K562 (cell line): ENCODE measurements around the gene CHST8. TPM values are rescaled to one million over a fixed set of nuclear protein-coding genes. Genes with fewer than 3 reads are reported as not detected.

Experiments used
- ATAC-seq: fragments of 200-7000 bp; cut with Tn5 transposase; 3 replicates; pipeline ENCODE4 v1.9.1; 2020; ENCODE audit warnings: moderate library complexity
- BruUV-seq: library from RNA; stranded (reverse); fragments of 400-500 nt; replicated peaks from 2 replicates; lab custom pipeline; 2021; lab: Mats Ljungman, UMichigan
- CTCF ChIA-PET: fragments of 300-600 bp; formaldehyde crosslinking; extraction: SDS; loops from one replicate; lab custom pipeline; 2021; ENCODE audit warnings: low intra/inter-chr PET ratio; lab: Yijun Ruan, JAX
- POLR2A ChIA-PET: fragments of 300-600, 350-650 bp; sonication (Branson Sonifier 250); formaldehyde crosslinking; extraction: SDS; loops from one replicate; lab custom pipeline; 2021; ENCODE audit warnings: antibody characterized with exemption, inconsistent platforms; lab: Yijun Ruan, JAX
- DNase-seq, 4 experiments: peaks; one replicate each; pipeline versions ENCODE4 v3.0.0 to v3.0.0-alpha.2; 2011 to 2018; ENCODE audit warnings: low spot score in 3 of 4, mixed read lengths in 3 of 4; ENCODE audit errors: extremely low read depth in 1 of 4
- FAIRE-seq: peaks from 2 replicates; lab custom pipeline; 2011; peaks lifted over from hg19 to GRCh38; lab: Jason Lieb, UNC
- H2AFZ ChIP-seq: 2 replicates; pipeline ENCODE4 v1.6.0; 2011; ENCODE audit warnings: low read depth, low read length, control low read depth, inconsistent platforms
- H3K27ac ChIP-seq: fragments of 200-600 bp; 3 replicates; pipeline ENCODE4 v1.8.0; 2011; ENCODE audit warnings: low read depth, mild to moderate bottlenecking, control low read depth, inconsistent platforms, low read length, moderate library complexity, mixed read lengths; ENCODE audit errors: extremely low read depth
- H3K27me3 ChIP-seq, 2 experiments: fragments of 300-600 bp in 1 of 2; 2 replicates in 1 of 2; 3 replicates in 1 of 2; pipeline versions ENCODE4 v1.6.0 to v1.8.0; 2011; ENCODE audit warnings: inconsistent platforms in 2 of 2, low read length in 2 of 2, mild to moderate bottlenecking in 1 of 2, mixed read lengths in 1 of 2, moderate library complexity in 1 of 2; ENCODE audit not compliant: control insufficient read depth in 2 of 2, insufficient read depth in 2 of 2
- H3K36me3 ChIP-seq: fragments of 300-600 bp; 3 replicates; pipeline ENCODE4 v1.8.0; 2011; ENCODE audit warnings: mild to moderate bottlenecking, low read length, inconsistent platforms; ENCODE audit not compliant: control insufficient read depth, insufficient read depth
- H3K4me1 ChIP-seq, 2 experiments: fragments of 200-600 bp in 1 of 2; replicated peaks in 1 of 2; 2 replicates in 1 of 2; 3 replicates in 1 of 2; pipeline versions ENCODE4 v1.5.1 to v1.8.0; 2011; ENCODE audit warnings: inconsistent platforms in 2 of 2, low read length in 2 of 2, mild to moderate bottlenecking in 1 of 2, mixed read lengths in 1 of 2, moderate library complexity in 1 of 2; ENCODE audit not compliant: control insufficient read depth in 2 of 2, insufficient read depth in 2 of 2
- H3K4me2 ChIP-seq: 2 replicates; pipeline ENCODE4 v1.6.1; 2011; ENCODE audit warnings: low read length, control low read depth, inconsistent platforms, mixed read lengths; ENCODE audit not compliant: insufficient read depth
- H3K4me3 ChIP-seq: fragments of 200-600 bp; sonication (generic), shearing (Covaris generic); 2 replicates; pipeline ENCODE4 v1.5.1; 2016; ENCODE audit warnings: control low read depth, inconsistent platforms
- H3K79me2 ChIP-seq: fragments of 200-600 bp; 3 replicates; pipeline ENCODE4 v1.8.0; 2011; ENCODE audit warnings: low read length, inconsistent platforms; ENCODE audit not compliant: control insufficient read depth, insufficient read depth
- H3K9ac ChIP-seq, 2 experiments: 2 replicates each; pipeline versions ENCODE4 v1.6.0 to v1.6.1; 2011; ENCODE audit warnings: low read depth in 2 of 2, low read length in 2 of 2, control low read depth in 1 of 2, inconsistent platforms in 1 of 2, mild to moderate bottlenecking in 1 of 2, mixed read lengths in 1 of 2; ENCODE audit not compliant: insufficient read depth in 1 of 2
- H3K9me1 ChIP-seq: one replicate; pipeline ENCODE4 v1.6.0; 2011; ENCODE audit warnings: inconsistent platforms, mild to moderate bottlenecking, low read length, moderate library complexity; ENCODE audit not compliant: control insufficient read depth, insufficient read depth
- H3K9me3 ChIP-seq: replicated peaks from 2 replicates; pipeline ENCODE4 v1.5.1; 2011; ENCODE audit warnings: low read depth, low read length, inconsistent platforms; ENCODE audit not compliant: control insufficient read depth, insufficient read depth
- H4K20me1 ChIP-seq: replicated peaks from 2 replicates; pipeline ENCODE4 v1.6.1; 2011; ENCODE audit warnings: low read length, inconsistent platforms, mixed read lengths; ENCODE audit not compliant: control insufficient read depth, insufficient read depth
- CHD1 ChIP-seq: fragments of 200-600 bp; sonication (generic); IDR thresholded peaks from one replicate; pipeline ENCODE4 v1.6.1; 2012; ENCODE audit warnings: mild to moderate bottlenecking, moderate library complexity, low read length, inconsistent platforms
- ETV6 ChIP-seq, 3 experiments: fragments of 150-350 bp in 1 of 3; sonication (generic) in 1 of 3; formaldehyde crosslinking in 1 of 3; IDR thresholded peaks; 2 replicates each; pipeline versions ENCODE4 v1.6.1 to v1.8.0; 2014 to 2022; ENCODE audit warnings: borderline replicate concordance in 2 of 3, low read depth in 2 of 3, antibody characterized with exemption in 1 of 3, low read length in 1 of 3, mild to moderate bottlenecking in 1 of 3, missing genetic modification reagents in 1 of 3
- ZBTB34 ChIP-seq: fragments of 250-450 bp; sonication (Bioruptor Pico); IDR thresholded peaks from 2 replicates; pipeline ENCODE4 v1.8.0; 2021; ENCODE audit warnings: mild to moderate bottlenecking, moderate library complexity
- WGBS: fragments of 100-300 bp; shearing (Covaris generic); methylation state at CpG from one replicate; pipeline ENCODE4 v1.1.6; 2016; ENCODE audit warnings: low coverage, mixed read lengths; ENCODE audit not compliant: insufficient coverage; ENCODE audit errors: missing lambda C conversion rate; 5-methylcytosine and 5-hydroxymethylcytosine counted together
- in situ Hi-C: fragments of 300-500 bp; cut with MboI; formaldehyde crosslinking; loops from 4 replicates; pipeline ENCODE4 v1.15.0; 2018; ENCODE audit warnings: inconsistent platforms, mixed read lengths
- intact Hi-C: fragments of 100-400 bp; cut with micrococcal nuclease; formaldehyde crosslinking; loops from 2 replicates; pipeline ENCODE4 v1.14.2; 2022
- polyA plus RNA-seq, 8 experiments: library from polyadenylated mRNA; depleted of rRNA in 4 of 8; stranded (reverse) in 5 of 8; unstranded in 3 of 8; fragments of >200 nt; fragmentation: Nextera tagmentation in 2 of 8; fragmentation: Illumina TruSeq in 1 of 8; extraction: Ambion mirVana in 2 of 8; extraction: Trizol in 1 of 8; gene quantifications; 2 replicates each; pipeline versions ENCODE4 v1.2.1 to v1.2.3, GENCODE V29; 2011 to 2014; ENCODE audit warnings: inconsistent platforms in 1 of 8, missing spikeins in 1 of 8
- total RNA-seq, 7 experiments: library from RNA; depleted of rRNA in 6 of 7; stranded (reverse); fragments of >200 nt in 6 of 7; fragmentation: Illumina TruSeq in 2 of 7; extraction: Trizol in 2 of 7; gene quantifications; 2 replicates each; pipeline versions ENCODE4 v1.2.1 to v1.2.3, GENCODE V29; 2011 to 2021; ENCODE audit warnings: low replicate concordance in 1 of 7

Gene CHST8
- total and polyA plus RNA-seq, 9 of the 15 experiments (the other 6 are each of a cell fraction or from before 2014, with no cell fraction given) = 0.11 TPM; not detected in 8

- peaks cover 0 to 31% of the 10 kb centered on the region in 2 experiments; a peak in 2 of 5 replicates for H3K27me3 ChIP-seq
- H3K4me2 ChIP-seq = no peak overlapping the region
- DNase-seq = no peak
- no peaks in the 10 kb centered on the region for H3K79me2 ChIP-seq
- in situ Hi-C loops = no loop called here
- ATAC-seq = no peak
- no peak for FAIRE-seq
- H3K9ac ChIP-seq = no peak overlapping the region
- TF ChIP-seq ETV6 (IDR thresholded peaks at IDR 0.05; ENCODE audit: borderline replicate concordance in 1 of 2, low read depth in 2 of 2, low read length in 1 of 2) = no peak
- TF ChIP-seq ETV6 (CRISPR knock-in tag; IDR thresholded peaks at IDR 0.05; ENCODE audit: borderline replicate concordance) = no peak
- no peak for TF ChIP-seq ZBTB34
- TF ChIP-seq CHD1 = no peak
- TF ChIP-seq, all 486 proteins: peak for 0
- Histone ChIP-seq H3K9me1 (no peaks in the 10 kb centered on the region), H2AFZ (no peak overlapping the region), H4K20me1 (peaks cover 3% of the 10 kb centered on the region; the same call in 1 of the 2 replicates), H3K36me3 (no peaks in the 10 kb centered on the region), H3K4me1 (no peaks in the 10 kb centered on the region), H3K27ac (no peak overlapping the region), H3K9me3 (no peaks in the 10 kb centered on the region), H3K4me3 (no peak overlapping the region)
- CTCF ChIA-PET = no interaction called here
- intact Hi-C loops = no loop called here
- POLR2A ChIA-PET = interaction anchor here (0.7 kb wide), 1 partner anchor 10 kb away, joined by 4 read pairs; no protein-coding TSS in a partner anchor
- no TSS peak for BruUV-seq
- under 1% methylated on average over 7 of the region's 7 CpGs for WGBS
Measured at GRCh38 chr19:33731881-33732280, 110.1 kb downstream of the CHST8 start.
